HepG2 (cell line): ENCODE measurements around the gene FHIT. TPM values are rescaled to one million over a fixed set of nuclear protein-coding genes. Genes with fewer than 3 reads are reported as not detected.

Experiments used
- ATAC-seq: fragments of 200-7000 bp; cut with Tn5 transposase; 3 replicates; pipeline ENCODE4 v1.9.1; 2020; ENCODE audit warnings: mild to moderate bottlenecking, moderate library complexity
- BruUV-seq: library from RNA; stranded (reverse); fragments of 400-500 nt; replicated peaks from 2 replicates; lab custom pipeline; 2021; lab: Mats Ljungman, UMichigan
- CTCF ChIA-PET: fragments of 300-600 bp; formaldehyde crosslinking; extraction: SDS; loops from one replicate; lab custom pipeline; 2021; ENCODE audit warnings: low total read pairs, inconsistent platforms, low intra/inter-chr PET ratio; lab: Yijun Ruan, JAX
- POLR2A ChIA-PET: fragments of 350-600 bp; sonication (Branson Sonifier 250); formaldehyde crosslinking; loops from one replicate; lab custom pipeline; 2020; ENCODE audit warnings: antibody characterized with exemption, inconsistent platforms; lab: Yijun Ruan, JAX
- DNase-seq: peaks from one replicate; pipeline ENCODE4 v3.0.0-alpha.2; 2015; ENCODE audit warnings: low spot score
- FAIRE-seq: peaks from 3 replicates; lab custom pipeline; 2011; peaks lifted over from hg19 to GRCh38; lab: Jason Lieb, UNC
- H2AFZ ChIP-seq: one replicate; pipeline ENCODE4 v1.6.1; 2011; ENCODE audit warnings: low read length, inconsistent platforms
- H3K27ac ChIP-seq: fragments of 300-600 bp; 3 replicates; pipeline ENCODE4 v1.8.0; 2011; ENCODE audit warnings: mixed run types, mild to moderate bottlenecking, mixed read lengths, low read length, inconsistent platforms; ENCODE audit not compliant: insufficient read depth; ENCODE audit errors: extremely low read length
- H3K27me3 ChIP-seq, 2 experiments: fragments of 200-600 bp in 1 of 2; 2 replicates in 1 of 2; 3 replicates in 1 of 2; pipeline versions ENCODE4 v1.6.0 to v1.8.0; 2011; ENCODE audit warnings: low read length in 2 of 2, mild to moderate bottlenecking in 2 of 2, moderate library complexity in 2 of 2, inconsistent platforms in 1 of 2; ENCODE audit not compliant: insufficient read depth in 2 of 2, control insufficient read depth in 1 of 2
- H3K36me3 ChIP-seq, 2 experiments: fragments of 200-600 bp in 1 of 2; replicated peaks in 1 of 2; 2 replicates in 1 of 2; 3 replicates in 1 of 2; pipeline versions ENCODE4 v1.5.1 to v1.8.0; 2011; ENCODE audit warnings: low read length in 2 of 2, inconsistent platforms in 1 of 2; ENCODE audit not compliant: insufficient read depth in 2 of 2, control insufficient read depth in 1 of 2
- H3K4me1 ChIP-seq: 2 replicates; pipeline ENCODE4 v1.5.1; 2012; ENCODE audit warnings: low read length, inconsistent platforms; ENCODE audit not compliant: insufficient read depth
- H3K4me2 ChIP-seq: 2 replicates; pipeline ENCODE4 v1.6.0; 2011; ENCODE audit warnings: low read depth, low read length, inconsistent platforms
- H3K4me3 ChIP-seq, 3 experiments: fragments of 200-600 bp in 1 of 3; sonication (generic), shearing (Covaris generic) in 1 of 3; replicated peaks in 1 of 3; 2 replicates each; pipeline ENCODE4 v1.5.1; 2011 to 2016; ENCODE audit warnings: low read length in 3 of 3, inconsistent platforms in 2 of 3, low read depth in 2 of 3, mild to moderate bottlenecking in 2 of 3, control low read depth in 1 of 3, mixed read lengths in 1 of 3; ENCODE audit not compliant: insufficient read depth in 1 of 3
- H3K79me2 ChIP-seq: one replicate; pipeline ENCODE4 v1.6.1; 2011; ENCODE audit warnings: low read length, inconsistent platforms; ENCODE audit not compliant: insufficient read depth
- H3K9ac ChIP-seq: 2 replicates; pipeline ENCODE4 v1.6.0; 2011; ENCODE audit warnings: mild to moderate bottlenecking, low read depth, low read length, inconsistent platforms; ENCODE audit not compliant: insufficient read depth
- H3K9me3 ChIP-seq: 2 replicates; pipeline ENCODE4 v1.5.1; 2012; ENCODE audit warnings: mild to moderate bottlenecking, low read length
- H4K20me1 ChIP-seq: 2 replicates; pipeline ENCODE4 v1.6.0; 2011; ENCODE audit warnings: inconsistent platforms, mild to moderate bottlenecking, low read length, moderate library complexity; ENCODE audit not compliant: insufficient read depth
- MEF2D ChIP-seq: sonication (generic); formaldehyde crosslinking; IDR thresholded peaks from 2 replicates; pipeline ENCODE4 v1.5.1; 2020; ENCODE audit warnings: mild to moderate bottlenecking, missing genetic modification reagents
- TEAD3 ChIP-seq: optimal IDR thresholded peaks from 2 replicates; pipeline ENCODE3; 2016; ENCODE audit warnings: borderline replicate concordance
- ZNF121 ChIP-seq: sonication (generic); formaldehyde crosslinking; IDR thresholded peaks from 2 replicates; pipeline ENCODE4 v1.5.0; 2020; ENCODE audit warnings: mild to moderate bottlenecking, missing genetic modification reagents
- ZNF570 ChIP-seq: sonication (generic); formaldehyde crosslinking; IDR thresholded peaks from 2 replicates; pipeline ENCODE4 v1.4.0; 2020; ENCODE audit warnings: mild to moderate bottlenecking, missing genetic modification reagents, borderline replicate concordance
- WGBS: methylation state at CpG from one replicate; pipeline ENCODE4 v1.1.6; 2017; ENCODE audit warnings: low lambda C conversion rate; 5-methylcytosine and 5-hydroxymethylcytosine counted together
- in situ Hi-C: cut with HindIII; loops from 2 replicates; pipeline ENCODE4 v1.10.0; 2017; ENCODE audit warnings: low pct_unique_long_range_greater_than_20kb; ENCODE audit not compliant: extremely low pct_ligation_motif_present
- intact Hi-C: fragments of 100-400 bp; cut with micrococcal nuclease; formaldehyde crosslinking; loops from one replicate; pipeline ENCODE4 v1.10.0; 2022; ENCODE audit not compliant: unreplicated experiment
- polyA plus RNA-seq, 8 experiments: library from polyadenylated mRNA; depleted of rRNA in 3 of 8; stranded (reverse) in 7 of 8; unstranded in 1 of 8; fragments of >200 nt; fragmentation: Illumina TruSeq in 4 of 8; extraction: Trizol in 4 of 8; gene quantifications; 2 replicates each; pipeline versions ENCODE4 v1.2.1 to v1.2.3, GENCODE V29; 2011 to 2016; ENCODE audit warnings: low read depth in 4 of 8, missing spikeins in 1 of 8, mixed read lengths in 1 of 8; ENCODE audit not compliant: insufficient read depth in 1 of 8
- total RNA-seq, 5 experiments: library from RNA; depleted of rRNA; stranded (reverse); fragments of >200 nt; fragmentation: Illumina TruSeq; extraction: Trizol; gene quantifications; 2 replicates each; pipeline ENCODE4 v1.2.3, GENCODE V29; 2016; ENCODE audit warnings: low read depth in 1 of 5
- TF ChIP-seq, protein P1 (sequence below): sonication (generic); formaldehyde crosslinking; IDR thresholded peaks from 2 replicates; pipeline ENCODE4 v1.5.1; 2020; ENCODE audit warnings: mild to moderate bottlenecking, moderate library complexity, missing genetic modification reagents
- TF ChIP-seq, protein P2 (sequence below): sonication (generic); formaldehyde crosslinking; IDR thresholded peaks from 2 replicates; pipeline ENCODE4 v1.4.0; 2020; ENCODE audit warnings: mild to moderate bottlenecking, missing genetic modification reagents
- TF ChIP-seq, protein P3 (sequence below): IDR thresholded peaks from 2 replicates; pipeline ENCODE4 v1.6.1; 2016; ENCODE audit warnings: mild to moderate bottlenecking, missing biosample characterization, missing genetic modification reagents

Gene FHIT
- total and polyA plus RNA-seq, 2 of the 13 experiments (the other 11 are each of a cell fraction or from before 2014, with no cell fraction given): 4.0 to 4.6 TPM

DNA sequence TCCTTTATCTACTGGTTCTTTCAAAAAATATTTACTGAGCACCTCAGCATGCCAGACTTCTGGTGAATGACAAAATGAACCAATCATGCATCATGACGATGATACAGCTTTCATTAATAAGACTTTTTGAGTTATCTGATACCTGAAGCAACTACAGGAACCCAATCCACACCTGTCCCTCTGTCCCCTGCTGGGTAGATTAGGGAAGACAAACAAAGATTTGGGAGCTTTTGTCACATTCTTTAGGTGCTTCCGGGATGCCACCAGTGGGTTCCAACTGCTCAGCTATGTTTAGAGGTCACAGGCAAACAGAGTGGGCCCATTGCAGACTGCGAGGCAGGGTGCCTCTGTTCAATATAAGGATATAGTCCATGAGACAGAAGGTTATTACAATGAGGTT, 1180.9 kb downstream of the FHIT start:
- no peak overlapping the region for H3K27ac ChIP-seq
- intact Hi-C loops: no loop called here
- no peak overlapping the region for H2AFZ ChIP-seq
- H3K4me1 ChIP-seq: no peaks in the 10 kb centered on the region
- H3K36me3 ChIP-seq: no peaks in the 10 kb centered on the region
- no peaks in the 10 kb centered on the region for H3K27me3 ChIP-seq
- no TSS peak for BruUV-seq
- DNase-seq (no peak), ATAC-seq (no peak), FAIRE-seq (no peak)
- H3K9ac ChIP-seq: no peak overlapping the region
- no peak overlapping the region for H3K4me2 ChIP-seq
- TF ChIP-seq ZNF570 (CRISPR knock-in tag) (no peak), MEF2D (CRISPR knock-in tag) (no peak)
- ChIA-PET CTCF (no interaction called here), POLR2A (no interaction called here)
- no peak overlapping the region for H3K4me3 ChIP-seq
- H4K20me1 ChIP-seq: no peaks in the 10 kb centered on the region
- peaks cover 12% of the 10 kb centered on the region for H3K9me3 ChIP-seq
- WGBS: 3% methylated on average over 3 of the region's 3 CpGs
- in situ Hi-C loops: no loop called here
- H3K79me2 ChIP-seq: no peaks in the 10 kb centered on the region

DNA sequence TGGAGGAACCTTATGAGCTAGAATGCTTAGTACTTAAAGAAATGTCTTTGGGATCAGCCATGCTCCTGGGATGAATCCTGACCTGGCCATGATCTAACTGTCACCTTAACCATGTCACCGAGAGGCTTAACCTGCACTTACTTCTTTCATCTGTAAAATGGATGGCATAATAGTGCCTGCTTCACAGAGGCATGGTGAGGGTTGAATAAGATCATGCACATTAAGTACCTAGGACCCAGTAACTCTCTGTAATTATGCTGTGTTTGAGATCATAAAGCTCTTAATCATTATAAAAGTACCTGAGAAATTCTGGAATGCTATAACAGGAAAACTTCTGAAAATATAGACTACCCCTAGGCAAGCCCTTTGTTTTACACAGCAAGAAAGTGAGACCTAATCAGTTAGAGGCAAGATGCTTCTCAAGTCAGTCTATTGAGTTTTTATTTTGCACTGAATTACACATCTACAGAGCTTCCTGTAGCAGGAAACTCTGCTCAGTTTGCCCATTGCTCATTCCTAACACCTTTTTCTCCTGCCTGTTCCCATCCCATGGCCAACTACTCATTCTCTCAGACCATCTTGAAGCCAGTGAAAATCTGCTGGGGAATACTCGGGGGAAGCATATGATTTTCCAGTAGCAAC, 1185.9 kb downstream of the FHIT start:
- no peaks in the 10 kb centered on the region for H3K36me3 ChIP-seq
- H3K4me2 ChIP-seq: no peak overlapping the region
- no peak overlapping the region for H3K9ac ChIP-seq
- no peak overlapping the region for H3K27ac ChIP-seq
- intact Hi-C loops (no loop called here), in situ Hi-C loops (no loop called here)
- H4K20me1 ChIP-seq: no peaks in the 10 kb centered on the region
- H3K9me3 ChIP-seq: no peaks in the 10 kb centered on the region
- no peaks in the 10 kb centered on the region for H3K27me3 ChIP-seq
- no peak overlapping the region for H3K4me3 ChIP-seq
- no TSS peak for BruUV-seq
- no peak for TF ChIP-seq TEAD3
- TF ChIP-seq, protein P1, sequence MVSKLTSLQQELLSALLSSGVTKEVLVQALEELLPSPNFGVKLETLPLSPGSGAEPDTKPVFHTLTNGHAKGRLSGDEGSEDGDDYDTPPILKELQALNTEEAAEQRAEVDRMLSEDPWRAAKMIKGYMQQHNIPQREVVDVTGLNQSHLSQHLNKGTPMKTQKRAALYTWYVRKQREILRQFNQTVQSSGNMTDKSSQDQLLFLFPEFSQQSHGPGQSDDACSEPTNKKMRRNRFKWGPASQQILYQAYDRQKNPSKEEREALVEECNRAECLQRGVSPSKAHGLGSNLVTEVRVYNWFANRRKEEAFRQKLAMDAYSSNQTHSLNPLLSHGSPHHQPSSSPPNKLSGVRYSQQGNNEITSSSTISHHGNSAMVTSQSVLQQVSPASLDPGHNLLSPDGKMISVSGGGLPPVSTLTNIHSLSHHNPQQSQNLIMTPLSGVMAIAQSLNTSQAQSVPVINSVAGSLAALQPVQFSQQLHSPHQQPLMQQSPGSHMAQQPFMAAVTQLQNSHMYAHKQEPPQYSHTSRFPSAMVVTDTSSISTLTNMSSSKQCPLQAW (CRISPR knock-in tag): no peak
- no peak for TF ChIP-seq ZNF121
- TF ChIP-seq, protein P2, sequence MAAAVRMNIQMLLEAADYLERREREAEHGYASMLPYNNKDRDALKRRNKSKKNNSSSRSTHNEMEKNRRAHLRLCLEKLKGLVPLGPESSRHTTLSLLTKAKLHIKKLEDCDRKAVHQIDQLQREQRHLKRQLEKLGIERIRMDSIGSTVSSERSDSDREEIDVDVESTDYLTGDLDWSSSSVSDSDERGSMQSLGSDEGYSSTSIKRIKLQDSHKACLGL (CRISPR knock-in tag): no peak
- TF ChIP-seq, protein P3, sequence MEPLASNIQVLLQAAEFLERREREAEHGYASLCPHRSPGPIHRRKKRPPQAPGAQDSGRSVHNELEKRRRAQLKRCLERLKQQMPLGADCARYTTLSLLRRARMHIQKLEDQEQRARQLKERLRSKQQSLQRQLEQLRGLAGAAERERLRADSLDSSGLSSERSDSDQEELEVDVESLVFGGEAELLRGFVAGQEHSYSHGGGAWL (CRISPR knock-in tag): no peak
- ChIA-PET POLR2A (no interaction called here), CTCF (no interaction called here)
- no peaks in the 10 kb centered on the region for H3K79me2 ChIP-seq
- FAIRE-seq (no peak), DNase-seq (no peak), ATAC-seq (no peak)
- H3K4me1 ChIP-seq: no peaks in the 10 kb centered on the region
- no peak overlapping the region for H2AFZ ChIP-seq
- WGBS: 0% methylated on average over 2 of the region's 2 CpGs
